NCI-H1417 treated with DMSO at 0.1 percent for 48 hours (cell line): ENCODE data around the gene CCDC88C.

ENCODE experiments used
- DNase-seq: peaks from one replicate; lab custom pipeline; 2025; lab: John Stamatoyannopoulos, UW

CCDC88C gene

DNA sequence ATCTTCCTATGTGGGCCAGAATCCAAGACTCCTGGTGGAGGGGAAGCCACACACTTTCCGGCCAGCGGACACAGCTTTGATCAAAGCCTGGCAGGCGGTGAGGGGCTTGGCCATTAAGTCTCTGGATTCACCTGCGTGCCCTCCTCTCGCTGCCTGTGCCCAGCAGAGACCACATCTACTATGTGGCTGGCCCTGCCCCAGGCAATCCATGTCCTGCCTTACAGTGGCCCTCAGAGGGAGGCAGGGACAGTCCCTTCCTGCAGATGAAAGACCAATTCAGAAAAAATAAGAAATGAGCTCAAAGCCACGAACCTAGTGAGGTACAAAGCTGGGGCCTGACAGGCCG, 90.4 kb downstream of the CCDC88C start:
- no peak for DNase-seq

DNA sequence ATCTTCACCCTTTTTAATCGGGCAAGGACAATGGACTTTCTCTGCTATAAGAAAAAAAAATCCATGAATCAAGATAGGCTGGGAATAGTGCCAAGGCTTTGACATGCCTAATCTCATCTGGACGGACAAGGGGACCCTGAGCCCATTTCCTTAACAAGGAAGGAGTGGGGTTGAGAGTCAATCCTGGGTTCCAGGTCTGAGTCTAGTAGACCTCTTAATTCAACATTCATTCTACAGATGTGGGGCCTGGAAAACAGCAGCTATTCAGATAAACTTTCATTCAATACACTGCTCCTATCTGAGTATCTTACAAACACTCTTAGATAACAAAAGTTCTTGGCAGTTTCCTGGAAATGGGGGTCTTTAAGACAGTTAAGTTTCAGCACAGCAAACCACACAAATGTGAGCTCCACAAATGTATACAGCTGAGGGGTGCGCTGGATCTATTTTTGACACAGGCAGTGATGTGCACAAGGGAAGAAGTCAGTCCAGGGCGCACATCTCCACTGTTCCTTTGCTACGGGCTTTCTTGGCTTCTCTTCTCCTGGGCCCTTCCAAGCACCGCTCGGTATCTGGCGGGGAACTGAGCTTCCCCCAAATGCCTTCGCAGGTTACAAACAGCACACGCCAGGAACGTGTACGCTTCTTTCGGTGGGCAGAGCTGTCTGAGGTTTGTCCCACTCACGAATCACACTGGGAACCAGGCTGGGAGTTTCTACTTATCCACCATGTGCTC, 90.9 kb downstream of the CCDC88C start:
- no peak for DNase-seq

DNA sequence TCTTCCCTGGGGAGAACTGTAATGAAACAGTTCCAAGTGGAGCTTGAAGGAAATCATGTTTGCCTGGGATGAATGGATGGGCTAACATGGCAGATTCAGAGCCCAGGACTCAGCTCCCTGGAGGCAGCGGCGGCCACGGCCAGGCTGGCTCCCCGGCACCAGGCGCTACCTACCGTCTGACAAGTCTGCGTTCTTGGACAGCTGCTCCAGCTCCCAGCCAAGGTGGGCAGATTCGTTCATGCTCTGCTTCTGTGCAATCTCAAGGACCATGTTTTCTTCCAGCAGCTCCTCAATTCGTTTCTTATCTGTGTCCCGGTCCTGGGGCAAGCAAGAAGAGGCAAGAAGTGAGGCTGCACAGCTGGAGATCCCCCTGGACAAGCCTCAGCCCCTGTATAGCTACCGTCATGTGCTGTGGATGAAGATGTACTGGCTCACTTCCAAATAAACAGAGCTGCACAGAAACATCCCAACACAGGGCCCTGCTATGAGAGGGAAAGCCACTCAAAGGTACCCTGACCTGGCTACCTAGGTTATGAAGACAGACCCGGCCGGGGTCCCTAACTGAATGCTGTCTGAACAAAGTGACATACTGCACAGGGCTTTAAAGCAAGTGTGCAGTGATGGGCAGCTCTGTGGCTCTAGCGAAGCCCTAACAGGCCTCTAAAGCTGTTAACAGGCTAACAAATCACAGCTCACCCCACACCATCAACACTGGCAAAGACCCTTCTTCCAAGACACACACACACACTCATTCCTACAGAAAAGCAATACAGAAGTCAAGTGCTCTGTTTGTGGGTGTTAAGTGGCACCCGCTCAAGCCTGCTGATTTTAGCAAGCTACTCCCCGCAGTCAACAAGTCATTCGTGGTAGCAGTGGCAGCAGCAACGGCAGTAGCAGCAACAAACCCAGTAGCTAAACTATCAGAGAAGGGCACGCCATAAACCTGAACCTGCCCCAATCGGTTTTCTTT, 92.7 kb downstream of the CCDC88C start:
- DNase-seq, result no peak

DNA sequence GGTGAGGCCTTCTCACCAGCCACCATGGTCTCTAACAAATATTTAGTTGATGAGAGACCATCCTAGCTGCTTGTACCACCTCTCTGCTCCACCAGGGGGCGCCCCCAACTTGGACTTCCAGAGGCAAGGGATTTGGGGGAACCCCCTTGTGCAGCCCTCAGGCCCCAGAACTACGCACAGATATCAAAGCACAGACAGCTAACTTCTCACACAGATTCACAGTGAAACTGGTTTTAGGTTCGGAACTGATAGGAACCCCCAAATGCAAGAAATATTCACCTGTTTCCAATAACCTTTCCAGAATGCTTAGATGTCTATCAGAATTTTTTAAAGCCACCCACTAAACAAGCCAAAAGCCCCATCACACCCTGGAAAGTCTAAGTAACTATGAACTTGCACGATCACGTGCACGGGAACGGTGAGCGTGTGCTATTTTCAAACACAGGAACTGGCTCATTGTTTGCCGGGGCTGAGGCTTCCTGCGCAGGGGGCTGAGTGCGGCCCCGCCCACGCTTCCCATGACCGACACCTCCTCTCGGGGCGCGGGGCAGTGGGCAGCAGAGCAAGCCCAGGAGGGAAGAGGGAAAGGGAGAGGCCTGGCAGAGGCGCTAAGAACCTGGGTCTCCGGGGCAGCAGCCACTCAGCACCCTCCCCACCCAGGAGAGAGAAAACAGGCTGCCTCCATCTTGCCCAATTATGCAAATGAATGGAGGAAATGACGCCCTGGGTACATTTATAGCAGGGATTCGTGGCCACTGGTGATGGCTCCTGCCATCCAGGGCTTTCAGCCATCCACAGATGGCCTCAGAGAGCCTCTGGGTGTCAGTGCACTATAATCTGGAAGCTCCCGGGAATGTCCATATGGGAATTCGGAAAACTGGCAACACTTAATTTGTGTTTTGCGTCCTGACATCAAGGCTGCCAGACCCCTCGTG, 93.7 kb downstream of the CCDC88C start:
- peak; percentile 19 for DNase-seq

DNA sequence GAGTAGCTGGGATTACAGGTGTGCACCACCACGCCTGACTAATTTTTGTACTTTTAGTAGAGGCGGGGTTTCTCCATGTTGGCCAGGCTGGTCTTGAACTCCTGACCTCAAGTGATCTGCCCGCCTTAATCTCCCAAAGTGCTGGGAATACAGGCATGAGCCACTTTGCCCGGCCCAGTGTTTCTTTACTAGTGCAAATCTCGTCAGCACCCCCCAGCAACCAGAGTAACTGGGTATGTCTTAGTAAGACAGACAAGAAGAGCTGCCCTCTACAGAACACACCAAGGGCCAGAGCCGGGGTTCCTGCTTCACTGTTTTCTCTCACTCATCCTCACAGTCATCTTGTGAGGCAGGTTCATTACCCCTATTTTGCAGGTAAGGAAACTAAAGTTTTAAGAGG, 94.6 kb downstream of the CCDC88C start:
- no peak for DNase-seq

DNA sequence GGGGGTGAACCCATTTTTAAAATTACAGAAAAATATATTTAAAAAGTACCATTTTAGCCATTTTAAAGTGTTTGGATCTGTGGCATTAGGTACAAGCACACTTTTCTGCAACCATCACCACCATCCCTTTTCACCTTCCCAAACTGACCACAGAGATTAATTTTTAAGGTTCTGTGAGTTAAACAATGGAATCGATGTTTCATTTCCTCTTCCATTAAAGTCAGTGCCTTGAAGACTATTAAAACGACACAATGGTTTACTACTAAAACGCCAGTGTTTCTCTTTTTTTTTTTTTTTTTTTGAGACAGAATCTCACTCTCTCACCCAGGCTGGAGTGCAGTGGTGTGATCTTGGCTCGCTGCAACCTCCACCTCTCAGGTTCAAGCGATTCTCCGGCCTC, 95.0 kb downstream of the CCDC88C start:
- no peak for DNase-seq

DNA sequence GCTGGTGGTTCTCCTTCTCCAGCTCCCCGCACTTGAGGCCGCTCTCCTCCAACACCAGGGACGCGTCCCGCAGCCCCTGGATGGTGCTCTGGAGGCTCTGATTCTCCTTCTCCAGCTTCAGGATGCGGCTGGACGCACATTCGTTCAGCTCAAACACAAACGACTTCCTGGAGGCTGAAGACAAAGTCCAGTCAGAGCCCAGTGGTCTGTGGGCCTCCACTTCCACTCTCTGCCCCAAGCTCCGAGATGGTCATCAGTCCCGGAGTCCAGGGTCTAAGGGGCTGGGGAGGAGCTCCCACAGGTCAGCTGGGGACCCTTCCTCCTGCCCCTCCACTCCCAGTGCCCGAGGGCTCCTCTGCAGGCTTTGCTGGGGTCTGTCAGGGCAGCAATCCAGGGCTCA, 96.5 kb downstream of the CCDC88C start:
- DNase-seq, result no peak

DNA sequence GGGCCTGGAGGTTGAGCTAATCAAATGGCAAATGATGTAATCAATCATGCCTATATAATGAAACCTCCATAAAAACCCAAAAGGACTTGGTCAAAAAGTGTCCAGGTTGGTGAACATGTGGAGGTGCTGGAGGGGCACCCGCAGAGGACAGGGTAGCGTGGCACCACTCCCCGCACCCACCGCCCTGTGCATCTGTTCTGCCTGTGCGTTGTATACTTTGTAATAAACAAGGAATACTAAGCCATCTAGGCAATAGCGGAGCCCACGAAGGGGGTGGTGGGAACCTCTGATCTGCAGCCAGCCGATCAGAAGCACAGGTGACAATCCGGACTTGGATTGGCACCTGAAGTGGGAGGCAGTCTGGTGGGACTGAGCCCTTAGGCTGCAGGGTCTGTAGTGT, 97.4 kb downstream of the CCDC88C start:
- DNase-seq, result no peak

DNA sequence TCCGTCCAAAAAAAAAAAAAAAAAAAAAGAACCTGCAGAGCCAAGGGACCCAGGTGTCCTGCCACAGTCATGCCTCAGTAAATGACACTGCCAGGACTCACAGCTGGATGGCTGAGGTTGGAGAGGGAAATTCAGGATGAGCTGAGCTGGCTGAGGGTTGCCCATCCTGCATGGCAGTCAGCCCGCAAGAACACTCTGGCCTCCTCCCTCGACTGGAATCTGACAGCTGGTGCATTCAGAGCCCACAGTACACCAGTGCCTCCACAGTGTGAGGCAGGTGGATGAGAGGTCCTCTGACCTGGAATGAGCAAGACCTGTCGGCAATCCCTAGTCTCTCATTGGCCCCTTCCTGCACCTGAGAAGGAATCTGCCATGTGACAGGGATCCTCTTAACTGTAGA, 98.7 kb downstream of the CCDC88C start:
- no peak for DNase-seq

DNA sequence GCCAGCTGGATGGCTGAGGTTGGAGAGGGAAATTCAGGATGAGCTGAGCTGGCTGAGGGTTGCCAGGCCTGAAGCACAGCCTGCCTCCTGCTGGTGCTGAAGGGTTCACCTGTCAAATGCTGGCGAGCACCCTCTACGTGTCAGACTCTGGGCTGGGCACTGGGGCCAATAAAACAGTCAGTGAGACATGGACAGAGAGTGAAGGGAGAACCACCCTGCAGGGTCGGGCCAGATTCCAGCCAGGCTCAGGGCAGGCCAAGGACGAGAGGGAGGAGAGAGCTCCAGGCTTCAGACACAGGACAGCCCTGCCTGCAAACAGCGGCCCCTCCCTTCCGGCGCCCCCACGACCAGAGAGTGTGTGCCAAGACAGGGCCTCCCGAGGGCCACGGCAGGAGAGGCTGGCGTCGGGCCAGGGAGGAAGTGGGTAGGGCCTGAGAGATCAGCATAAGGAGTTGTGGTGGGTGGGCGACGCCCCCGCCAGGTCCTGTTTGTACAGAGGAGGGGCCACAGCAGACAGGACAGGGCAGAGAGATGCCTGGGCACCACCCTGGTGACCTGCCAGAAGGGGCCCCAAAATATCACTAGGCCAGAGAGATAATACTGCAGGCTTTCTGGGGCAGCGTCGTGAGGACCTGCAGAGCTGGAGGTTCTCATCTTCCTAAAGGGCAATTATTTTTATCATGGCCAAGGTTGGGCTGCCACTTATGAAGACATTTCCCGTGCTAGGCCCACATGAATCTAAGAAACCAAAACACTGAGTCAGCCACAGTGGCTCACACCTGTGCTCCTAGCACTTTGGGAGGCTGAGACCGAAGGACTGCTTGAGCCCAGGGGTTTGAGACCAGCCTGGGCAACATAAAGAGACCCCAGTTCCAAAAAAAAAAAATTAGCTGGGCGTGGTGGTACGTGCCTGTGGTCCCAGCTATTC, 100.0 kb downstream of the CCDC88C start:
- DNase-seq, result no peak

DNA sequence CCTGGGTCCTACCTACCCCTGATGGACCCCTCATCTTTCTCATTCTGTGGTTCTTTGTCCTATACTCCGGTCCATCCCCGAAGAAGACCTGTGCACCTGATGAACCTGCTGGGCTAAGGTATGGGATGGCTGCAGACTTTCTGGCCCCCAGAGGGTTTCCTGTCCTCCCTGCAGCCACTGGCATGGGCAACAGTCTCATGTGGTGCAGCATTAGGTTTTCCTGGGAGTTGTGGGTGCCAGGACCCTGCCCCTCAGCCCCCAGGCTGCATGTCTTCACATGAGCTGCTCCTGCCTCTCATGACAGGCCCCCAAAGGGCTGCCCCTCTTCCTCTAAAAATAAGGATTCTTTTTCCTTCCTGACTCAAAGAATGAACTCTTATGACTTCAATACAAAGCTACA, 100.9 kb downstream of the CCDC88C start:
- no peak for DNase-seq

DNA sequence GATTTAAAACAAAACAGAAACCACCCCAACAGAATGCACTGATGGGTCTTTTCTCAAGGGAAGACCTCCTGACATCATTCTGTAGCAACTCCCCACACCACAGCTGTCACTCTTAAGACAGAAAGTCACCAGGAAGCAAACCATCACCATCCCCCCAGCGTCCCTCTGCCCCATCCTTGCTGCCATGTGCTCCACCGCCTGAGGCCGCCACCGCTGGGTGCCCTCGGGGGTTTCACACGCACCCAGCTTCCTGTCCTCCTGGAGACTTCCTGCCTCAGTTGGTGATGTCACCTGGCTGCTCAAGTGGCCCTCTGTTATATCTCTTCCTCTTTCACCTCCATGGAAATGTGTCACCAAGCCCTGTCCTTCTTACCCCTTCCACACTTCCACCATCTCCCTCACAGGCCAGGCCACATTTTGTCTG, 101.8 kb downstream of the CCDC88C start:
- DNase-seq, result no peak

DNA sequence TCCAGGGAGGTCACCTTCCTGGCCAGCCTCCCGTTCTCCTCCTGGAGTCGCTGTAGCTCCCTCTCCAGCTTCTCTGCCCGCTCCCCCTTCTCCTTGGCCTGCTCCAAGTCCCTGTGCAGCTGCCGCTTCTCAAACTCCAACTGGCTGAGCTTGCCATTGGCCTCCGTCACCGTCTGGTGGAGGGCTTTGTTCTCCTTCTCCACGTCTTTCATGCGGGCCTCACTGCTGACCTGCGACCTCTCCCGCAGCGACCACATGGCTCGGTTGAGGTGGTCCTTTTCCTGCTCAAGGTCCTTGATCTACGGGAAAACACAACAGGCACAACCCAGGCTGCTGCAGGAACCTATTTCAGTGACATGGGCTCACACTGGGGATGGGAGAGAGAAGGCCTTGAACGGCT, 103.8 kb downstream of the CCDC88C start:
- no peak for DNase-seq

DNA sequence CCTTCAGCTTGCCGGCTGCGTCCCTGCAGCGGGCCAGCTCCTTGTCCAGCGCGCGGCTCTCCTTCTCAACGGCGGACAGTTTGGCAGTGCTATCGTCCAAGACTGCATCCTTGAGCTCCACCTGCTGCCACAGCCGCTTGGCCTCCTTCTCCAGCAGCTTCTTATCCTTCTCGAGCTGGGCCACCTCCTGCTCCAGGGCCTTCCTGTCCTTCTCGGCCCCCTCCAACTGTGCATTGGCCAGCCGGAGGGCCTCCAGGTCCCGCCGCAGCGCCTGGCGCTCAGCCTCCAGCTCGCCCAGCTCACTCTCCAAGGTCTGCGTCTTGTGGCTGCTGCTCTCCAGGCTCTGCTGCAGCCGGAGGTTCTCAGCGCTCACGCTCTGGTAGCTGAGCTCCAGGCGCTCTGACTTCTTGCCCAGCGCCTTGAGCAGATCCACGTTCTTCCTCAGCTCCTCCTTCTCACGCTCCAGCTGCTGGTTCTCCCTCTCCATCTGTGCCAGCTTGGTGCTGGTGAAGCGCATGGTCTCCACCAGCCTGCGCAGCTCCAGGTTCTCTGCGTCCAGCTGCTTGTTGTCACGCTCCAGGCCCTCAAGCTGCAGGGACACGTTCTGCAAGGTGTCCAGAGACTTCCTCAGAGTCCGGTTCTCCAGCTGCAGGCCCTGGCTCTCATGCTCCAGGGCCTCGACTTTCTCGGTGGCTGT, 104.3 kb downstream of the CCDC88C start:
- DNase-seq, result no peak

DNA sequence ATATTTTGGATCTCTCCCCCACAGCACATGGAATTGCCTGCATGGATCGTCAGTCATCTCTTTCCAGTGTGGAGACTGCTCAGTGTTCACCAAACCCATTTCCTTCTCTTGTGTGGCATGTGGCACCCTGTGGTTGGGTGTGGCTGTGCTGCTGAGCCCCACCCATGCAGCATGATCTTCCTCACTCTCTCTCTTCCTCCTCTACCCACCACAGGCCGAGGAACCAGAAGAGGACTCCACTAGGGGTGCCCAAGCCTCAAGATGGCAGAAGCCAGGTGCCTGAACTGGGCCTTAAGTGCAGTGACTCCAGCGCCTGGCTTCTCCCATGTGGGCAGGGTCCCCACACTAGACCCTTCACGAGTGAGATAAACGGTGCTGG, 106.3 kb downstream of the CCDC88C start:
- DNase-seq, result no peak

DNA sequence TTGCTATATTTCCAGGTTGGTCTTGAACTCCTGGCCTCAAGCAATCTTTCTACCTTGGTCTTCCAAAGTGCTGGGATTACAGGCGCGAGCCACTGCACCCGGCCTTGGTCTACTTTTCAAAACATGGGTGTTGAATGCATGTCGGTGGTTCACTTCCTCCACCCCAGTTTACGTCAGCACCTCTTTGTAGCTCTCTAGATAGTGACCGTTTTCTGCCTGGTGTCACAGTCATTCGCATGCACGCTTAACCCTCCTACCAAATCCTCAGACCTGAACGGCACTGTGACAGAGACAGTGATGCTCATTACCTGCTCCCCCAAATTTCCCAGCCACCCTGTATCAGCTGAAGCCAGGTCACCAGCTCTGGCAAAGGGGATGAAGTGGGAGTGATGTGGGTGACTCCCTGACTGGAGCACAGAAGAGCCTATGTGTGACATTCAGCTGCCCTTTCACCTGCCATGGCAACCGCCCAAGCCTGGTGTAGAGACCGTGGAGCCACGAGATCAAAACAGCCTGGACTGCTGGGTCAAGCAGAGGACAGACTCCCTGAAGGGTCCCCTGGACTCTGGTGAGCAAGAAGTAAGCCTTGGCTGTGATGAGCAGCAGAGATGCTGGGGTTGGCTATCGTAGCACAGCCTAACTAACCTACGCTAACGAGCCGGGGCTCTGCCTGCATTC, 106.9 kb downstream of the CCDC88C start:
- DNase-seq, result no peak

DNA sequence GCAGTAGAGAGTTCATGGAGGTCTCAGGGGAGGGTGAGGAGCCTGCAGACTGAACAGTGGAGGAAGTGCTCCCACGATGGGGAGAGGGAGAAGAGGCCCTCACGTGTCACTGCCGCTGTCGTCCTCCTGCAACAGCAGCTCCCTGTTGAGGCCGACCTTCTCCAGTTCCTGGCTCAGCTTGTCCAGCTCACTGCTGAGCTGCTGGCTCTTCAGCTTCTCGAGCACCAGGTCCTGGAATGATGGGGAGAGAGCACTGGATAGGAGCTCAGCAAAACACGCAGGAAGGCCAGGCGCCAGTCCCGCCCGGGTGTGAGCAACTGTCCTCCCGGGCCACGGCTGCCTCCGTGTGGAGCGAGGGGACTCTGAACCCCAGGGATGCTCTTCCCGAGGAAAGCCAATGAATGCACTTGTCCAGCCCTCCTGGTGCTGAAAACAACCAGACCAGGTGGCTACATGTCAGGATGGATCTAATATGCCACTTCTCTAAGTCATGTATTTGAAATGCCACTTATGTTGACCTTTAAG, 107.8 kb downstream of the CCDC88C start:
- no peak for DNase-seq

DNA sequence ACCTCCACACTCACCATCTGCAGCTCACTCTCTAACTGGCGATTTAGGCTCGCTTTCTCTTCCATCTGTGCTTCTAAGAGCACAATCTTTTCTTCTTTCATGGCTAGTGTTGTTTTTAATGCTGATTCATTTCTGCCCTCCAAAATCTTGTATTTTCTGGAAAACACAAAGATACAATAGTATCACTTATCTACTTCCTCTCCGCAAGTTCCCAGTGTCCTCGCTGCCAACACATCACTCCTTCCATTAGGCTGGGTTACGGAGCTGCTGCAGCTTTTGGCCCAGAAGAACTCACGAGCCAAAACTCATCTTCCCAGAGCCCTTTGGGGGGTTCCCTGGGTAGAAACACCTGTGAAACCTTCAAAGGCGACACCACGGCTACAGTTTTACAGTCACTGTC, 109.3 kb downstream of the CCDC88C start:
- DNase-seq, result no peak

DNA sequence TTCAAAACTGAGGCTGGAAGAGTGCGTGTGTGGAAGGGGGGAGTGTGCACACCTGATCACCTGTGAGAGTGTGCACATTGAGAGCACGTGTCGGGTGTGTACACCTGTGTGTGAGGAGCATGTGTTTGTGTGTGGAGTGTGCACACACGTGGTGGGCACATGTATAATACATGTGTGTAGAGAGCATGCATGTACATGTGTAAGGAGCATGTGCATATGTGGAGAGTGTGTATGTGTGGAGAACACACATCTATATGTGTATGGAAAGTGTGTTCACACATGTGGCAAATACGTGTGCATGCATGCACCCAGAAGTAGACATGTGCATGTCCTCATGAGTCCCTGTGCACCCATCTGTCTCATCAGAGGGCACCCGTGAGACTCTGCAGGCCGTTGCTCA, 110.0 kb downstream of the CCDC88C start:
- DNase-seq, result no peak

DNA sequence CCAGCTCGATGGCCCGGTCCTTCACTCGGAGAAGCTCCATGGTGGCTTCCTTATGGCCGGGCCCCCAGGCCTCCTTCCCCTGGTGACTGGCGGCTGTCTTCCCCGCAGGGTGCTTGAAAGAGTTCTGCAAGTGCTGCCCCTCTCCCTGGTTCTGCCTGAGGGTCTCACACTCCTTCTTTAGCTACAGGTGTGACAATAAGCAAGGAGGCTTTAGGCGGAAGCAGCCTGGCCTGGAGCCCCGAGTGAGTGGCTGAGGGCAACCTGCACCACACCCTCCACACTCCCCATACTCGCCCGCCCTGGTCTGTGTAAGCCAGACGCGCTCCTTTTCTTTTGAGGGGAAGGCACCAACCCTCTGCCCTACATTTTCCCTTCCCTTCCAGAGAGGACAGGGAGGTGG, 110.6 kb downstream of the CCDC88C start:
- DNase-seq, result no peak
